Activated CD4-positive, CD25-positive, alpha-beta regulatory T cell (primary cell): ENCODE data around the gene KCND1.

ENCODE experiments used
- DNase-seq, 4 experiments: peaks; one replicate each; lab custom pipeline; 2025; lab: John Stamatoyannopoulos, UW

The KCND1 gene

DNA sequence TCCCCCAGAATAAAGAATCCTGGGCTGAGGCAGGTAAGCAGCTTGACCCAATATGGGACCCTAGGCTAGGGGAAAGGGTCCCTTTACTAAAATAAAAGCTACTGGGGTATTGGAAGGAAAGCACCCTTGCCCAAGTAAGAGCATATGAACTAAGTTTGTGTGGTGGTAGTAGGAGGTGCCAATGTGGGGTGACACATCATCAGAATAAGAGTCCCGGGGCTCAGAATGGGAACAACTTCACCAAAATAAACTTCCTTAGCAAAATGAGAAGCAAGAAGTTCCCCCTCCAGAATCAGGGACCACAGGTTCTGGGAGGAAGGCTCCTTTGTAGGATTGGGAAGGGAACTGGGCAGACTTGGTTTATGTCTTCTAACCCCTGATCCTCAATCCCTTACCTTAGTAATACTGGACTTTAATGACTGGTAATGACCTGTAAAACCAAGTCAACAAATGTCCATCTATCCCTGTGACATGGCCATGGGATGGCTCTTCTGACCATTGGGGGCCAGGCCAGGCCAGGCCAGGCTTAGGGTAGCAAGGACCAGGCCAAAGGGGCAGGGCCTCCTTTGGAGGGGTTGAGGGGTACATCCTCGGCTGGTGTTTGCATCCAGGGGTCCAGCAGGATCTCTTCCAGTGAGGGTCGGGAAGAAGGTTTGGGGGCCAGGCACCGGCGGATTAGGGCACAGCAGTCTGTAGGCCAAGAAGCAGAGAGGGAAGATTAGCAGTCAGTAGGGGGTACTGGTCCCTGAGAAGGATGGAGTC lies 57.9 kb downstream of the KCND1 start:
- DNase-seq = no peak

DNA sequence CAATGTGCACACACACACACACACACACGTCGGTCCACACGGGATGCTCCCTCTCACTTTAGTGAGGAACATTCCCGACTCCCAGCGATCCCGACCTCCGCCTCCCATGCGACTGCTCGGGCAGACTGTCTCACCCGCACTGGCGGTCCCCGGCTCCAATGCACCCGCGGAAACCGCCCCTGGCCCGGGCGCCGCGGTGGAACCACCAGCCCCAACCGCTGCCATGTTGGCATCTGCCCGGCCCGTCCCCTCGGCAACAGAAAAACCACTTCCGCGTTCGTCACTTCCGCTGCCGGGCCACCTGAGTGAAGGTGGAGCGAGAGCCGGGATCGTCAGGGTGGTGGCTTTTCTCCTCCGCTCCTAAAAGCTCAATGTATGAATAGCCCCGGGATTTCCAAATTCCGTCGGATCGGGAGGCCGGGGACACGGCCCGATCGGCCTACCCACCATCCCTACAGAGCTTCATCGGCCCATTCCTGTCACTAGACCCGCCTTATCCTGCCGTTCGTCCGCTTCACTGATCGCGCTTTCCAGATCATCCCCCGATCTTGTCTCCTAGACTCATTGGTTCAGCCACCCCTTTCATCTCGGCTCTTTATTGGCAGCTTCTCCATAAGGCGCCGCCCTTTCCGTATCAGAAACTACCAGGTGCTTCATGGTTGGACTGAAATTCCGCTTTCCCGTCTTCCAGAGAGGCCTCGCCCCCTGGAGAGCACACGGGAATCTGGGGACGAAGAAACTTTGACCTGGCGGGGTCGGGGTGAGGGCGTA lies 60.0 kb downstream of the KCND1 start, which contains the start of gene SLC35A2:
TSS of gene SLC35A2 (minus strand) at position 235 of the 771 bp plus-strand sequence. CDS start at position 225, 10 bp downstream.
- peak; percentile 67 to 76 (median 74) for DNase-seq
